EH (cell line): ENCODE data around the gene NBPF3.
"Not testable (repeated sequence)": the region's sequence is repeated elsewhere in the genome, so short reads cannot be mapped to it uniquely, and the experiment has no call there.

ENCODE experiments used
- DNase-seq: peaks from one replicate; pipeline ENCODE4 v3.0.0-alpha.2; 2015; ENCODE audit warnings: low read depth

The NBPF3 gene

GRCh38 chr1:21439721-21440629, at the start of gene NBPF3:
TSS of gene NBPF3 (plus strand) at chr1:21440137. CDS start at chr1:21445087, 4,950 bp downstream.
- DNase-seq, result peak; percentile 90

GRCh38 chr1:21391497-21391896, 48.4 kb upstream of the NBPF3 start:
- DNase-seq, result no peak

- no peak for DNase-seq
Measured at GRCh38 chr1:21392587-21393263, 47.2 kb upstream of the NBPF3 start.

GRCh38 chr1:21396516-21396915, 43.4 kb upstream of the NBPF3 start:
- no peak for DNase-seq

GRCh38 chr1:21397813-21398188, 42.1 kb upstream of the NBPF3 start:
- DNase-seq, result no peak

- not testable (repeated sequence) for DNase-seq
Measured at GRCh38 chr1:21401726-21402346, 38.1 kb upstream of the NBPF3 start.

- no peak for DNase-seq
Measured at GRCh38 chr1:21406659-21407058, 33.3 kb upstream of the NBPF3 start.

GRCh38 chr1:21409897-21410296, 30.0 kb upstream of the NBPF3 start:
- not testable (repeated sequence) for DNase-seq

- no peak for DNase-seq
Measured at GRCh38 chr1:21414015-21414414, 25.9 kb upstream of the NBPF3 start.

- DNase-seq, result not testable (repeated sequence)
Measured at GRCh38 chr1:21420378-21420777, 19.6 kb upstream of the NBPF3 start.

- not testable (repeated sequence) for DNase-seq
Measured at GRCh38 chr1:21421307-21421706, 18.6 kb upstream of the NBPF3 start.

- not testable (repeated sequence) for DNase-seq
Measured at GRCh38 chr1:21427798-21428480, 12.0 kb upstream of the NBPF3 start.

- DNase-seq, result not testable (repeated sequence)
Measured at GRCh38 chr1:21428481-21429073, 11.4 kb upstream of the NBPF3 start.

GRCh38 chr1:21429210-21429609, 10.7 kb upstream of the NBPF3 start:
- DNase-seq, result not testable (repeated sequence)

- not testable (repeated sequence) for DNase-seq
Measured at GRCh38 chr1:21430875-21431274, 9.1 kb upstream of the NBPF3 start.

GRCh38 chr1:21434394-21434793, 5.5 kb upstream of the NBPF3 start:
- no peak for DNase-seq

- DNase-seq, result no peak
Measured at GRCh38 chr1:21435646-21436487, 4.1 kb upstream of the NBPF3 start.

GRCh38 chr1:21436488-21437340, 3.2 kb upstream of the NBPF3 start:
- DNase-seq, result peak; percentile 36

GRCh38 chr1:21437341-21437640, 2.6 kb upstream of the NBPF3 start:
- no peak for DNase-seq
